ENCODE measurements around the gene CFAP92. TPM values are rescaled to one million over a fixed set of nuclear protein-coding genes. Genes with fewer than 3 reads are reported as not detected.
A peak's percentile ranks its signal among the peaks of the same experiment; 100 is the strongest.
"Not testable (repeated sequence)": the region's sequence is repeated elsewhere in the genome, so short reads cannot be mapped to it uniquely, and the experiment has no call there.

The CFAP92 gene
- total RNA-seq, 1 experiment from 2014 or later, result 0.92 TPM

DNA sequence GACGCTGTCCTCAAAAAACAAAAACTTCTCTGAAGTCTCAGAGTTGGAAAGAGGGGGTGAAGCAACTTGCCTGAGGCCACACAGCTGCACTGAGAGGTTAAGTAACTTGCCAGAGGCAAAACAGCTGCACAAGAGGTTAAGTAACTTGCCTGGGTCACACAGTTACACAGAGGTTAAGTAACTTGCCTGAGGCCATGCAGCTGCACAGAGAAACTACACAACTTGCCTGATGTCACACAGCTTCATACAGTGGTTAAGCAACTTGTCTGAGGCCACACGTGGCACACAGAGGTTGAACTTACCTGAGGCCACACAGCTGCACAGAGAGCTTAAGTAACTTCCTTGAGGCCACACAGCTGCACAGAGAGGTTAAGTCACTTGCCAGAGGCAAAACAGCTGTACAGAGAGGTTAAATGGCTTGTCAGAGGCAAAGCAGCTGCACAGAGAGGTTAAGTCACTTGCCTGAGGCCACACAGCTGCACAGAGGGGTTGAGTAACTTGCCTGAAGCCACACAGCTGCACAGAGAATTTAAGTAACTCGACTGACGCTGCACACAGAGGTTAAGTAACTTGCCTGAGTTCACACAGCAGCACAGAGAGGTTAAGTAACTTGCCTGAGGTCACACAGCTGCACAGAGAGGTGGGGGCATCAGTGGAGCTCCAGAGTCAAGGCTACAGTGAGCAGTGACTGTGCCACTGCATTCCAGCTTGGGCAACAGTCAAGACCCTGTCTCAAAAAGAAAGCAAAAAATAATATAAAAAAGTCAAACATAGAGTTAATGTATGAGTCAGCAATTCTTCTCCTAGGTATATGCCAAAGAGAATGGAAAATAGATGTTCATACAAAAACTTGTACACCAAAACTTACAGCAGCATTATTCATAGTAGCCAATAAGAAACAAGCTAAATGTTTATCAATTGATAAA is 126.4 kb downstream of the CFAP92 start:
- Histone ChIP-seq H2BK12ac (ENCODE audit: insufficient read length, low read depth, low read length) (no peak overlapping the region), H4K20me1 (ENCODE audit: control insufficient read depth, insufficient read depth, insufficient read length) (no peaks in the 10 kb centered on the region), H3K18ac (ENCODE audit: insufficient read length, low read depth, low read length) (no peak overlapping the region), H3K9me3 (ENCODE audit: control insufficient read depth, low read depth, low read length) (no peaks in the 10 kb centered on the region), H3K56ac (ENCODE audit: insufficient read length, low read depth, low read length) (no peak overlapping the region), H2AK5ac (ENCODE audit: insufficient read length, low read length) (no peak overlapping the region), H2AFZ (ENCODE audit: low read length) (no peak overlapping the region), H3K9ac (ENCODE audit: extremely low read depth, insufficient read length, low read length) (no peak overlapping the region), H2BK120ac (ENCODE audit: low read depth, low read length, poor library complexity, severe bottlenecking) (no peak overlapping the region), H2BK5ac (ENCODE audit: insufficient read length, low read length) (no peak overlapping the region), H4K91ac (ENCODE audit: insufficient read length, low read depth, low read length) (no peak overlapping the region), H3K4ac (ENCODE audit: low read depth, low read length) (no peak overlapping the region), H3T11ph (ENCODE audit: low read length) (no peak overlapping the region), H2BK20ac (ENCODE audit: low read depth, low read length, poor library complexity, severe bottlenecking) (no peak overlapping the region), H3K23ac (ENCODE audit: insufficient read length, low read depth, low read length) (no peak overlapping the region), H3K79me1 (ENCODE audit: insufficient read depth, low read depth, low read length, poor library complexity, severe bottlenecking) (no peaks in the 10 kb centered on the region), H3K27ac (ENCODE audit: insufficient read length, low read depth, low read length) (no peak overlapping the region), H3K4me2 (ENCODE audit: insufficient read depth, insufficient read length, low read length) (no peak overlapping the region), H3K4me1 (ENCODE audit: insufficient read depth, low read length) (no peaks in the 10 kb centered on the region), H3K14ac (ENCODE audit: insufficient read depth, low read length) (no peak overlapping the region), H4K5ac (ENCODE audit: insufficient read length, low read depth, low read length) (no peak overlapping the region), H3K23me2 (ENCODE audit: insufficient read length, low read depth, low read length, poor library complexity, severe bottlenecking) (no peaks in the 10 kb centered on the region), H2BK15ac (ENCODE audit: low read depth, low read length) (no peak overlapping the region), H3K79me2 (ENCODE audit: insufficient read depth, low read length) (no peaks in the 10 kb centered on the region), H4K8ac (replicated peaks; ENCODE audit: insufficient read length, low read depth, low read length) (no peak overlapping the region), H3K27me3 (ENCODE audit: insufficient read depth, low read length) (no peaks in the 10 kb centered on the region)
- Mint-ChIP-seq H3K27me3 (ENCODE audit: low read depth) (no peaks in the 10 kb centered on the region; the same call in 1 of the 2 replicates), H3K9me3 (no peaks in the 10 kb centered on the region), H3K4me1 (peaks cover 10 to 19% of the 10 kb centered on the region in 2 experiments), H3K4me3 (no peak overlapping the region), H3K36me3 (ENCODE audit: insufficient read depth in 1 of 3, low read depth in 3 of 3) (no peaks in the 10 kb centered on the region; a peak in 1 of 7 replicates), H3K27ac (no peak overlapping the region; a peak in 1 of 7 replicates)
- TF ChIP-seq, protein P1, sequence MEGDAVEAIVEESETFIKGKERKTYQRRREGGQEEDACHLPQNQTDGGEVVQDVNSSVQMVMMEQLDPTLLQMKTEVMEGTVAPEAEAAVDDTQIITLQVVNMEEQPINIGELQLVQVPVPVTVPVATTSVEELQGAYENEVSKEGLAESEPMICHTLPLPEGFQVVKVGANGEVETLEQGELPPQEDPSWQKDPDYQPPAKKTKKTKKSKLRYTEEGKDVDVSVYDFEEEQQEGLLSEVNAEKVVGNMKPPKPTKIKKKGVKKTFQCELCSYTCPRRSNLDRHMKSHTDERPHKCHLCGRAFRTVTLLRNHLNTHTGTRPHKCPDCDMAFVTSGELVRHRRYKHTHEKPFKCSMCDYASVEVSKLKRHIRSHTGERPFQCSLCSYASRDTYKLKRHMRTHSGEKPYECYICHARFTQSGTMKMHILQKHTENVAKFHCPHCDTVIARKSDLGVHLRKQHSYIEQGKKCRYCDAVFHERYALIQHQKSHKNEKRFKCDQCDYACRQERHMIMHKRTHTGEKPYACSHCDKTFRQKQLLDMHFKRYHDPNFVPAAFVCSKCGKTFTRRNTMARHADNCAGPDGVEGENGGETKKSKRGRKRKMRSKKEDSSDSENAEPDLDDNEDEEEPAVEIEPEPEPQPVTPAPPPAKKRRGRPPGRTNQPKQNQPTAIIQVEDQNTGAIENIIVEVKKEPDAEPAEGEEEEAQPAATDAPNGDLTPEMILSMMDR (conservative IDR thresholded peaks at IDR 0.05), result no peak
- WGBS (ENCODE audit: extremely low coverage, insufficient read length, low lambda C conversion rate), result no CpG with 5 or more reads among the region's 4 CpGs
- no peak for DNase-seq

DNA sequence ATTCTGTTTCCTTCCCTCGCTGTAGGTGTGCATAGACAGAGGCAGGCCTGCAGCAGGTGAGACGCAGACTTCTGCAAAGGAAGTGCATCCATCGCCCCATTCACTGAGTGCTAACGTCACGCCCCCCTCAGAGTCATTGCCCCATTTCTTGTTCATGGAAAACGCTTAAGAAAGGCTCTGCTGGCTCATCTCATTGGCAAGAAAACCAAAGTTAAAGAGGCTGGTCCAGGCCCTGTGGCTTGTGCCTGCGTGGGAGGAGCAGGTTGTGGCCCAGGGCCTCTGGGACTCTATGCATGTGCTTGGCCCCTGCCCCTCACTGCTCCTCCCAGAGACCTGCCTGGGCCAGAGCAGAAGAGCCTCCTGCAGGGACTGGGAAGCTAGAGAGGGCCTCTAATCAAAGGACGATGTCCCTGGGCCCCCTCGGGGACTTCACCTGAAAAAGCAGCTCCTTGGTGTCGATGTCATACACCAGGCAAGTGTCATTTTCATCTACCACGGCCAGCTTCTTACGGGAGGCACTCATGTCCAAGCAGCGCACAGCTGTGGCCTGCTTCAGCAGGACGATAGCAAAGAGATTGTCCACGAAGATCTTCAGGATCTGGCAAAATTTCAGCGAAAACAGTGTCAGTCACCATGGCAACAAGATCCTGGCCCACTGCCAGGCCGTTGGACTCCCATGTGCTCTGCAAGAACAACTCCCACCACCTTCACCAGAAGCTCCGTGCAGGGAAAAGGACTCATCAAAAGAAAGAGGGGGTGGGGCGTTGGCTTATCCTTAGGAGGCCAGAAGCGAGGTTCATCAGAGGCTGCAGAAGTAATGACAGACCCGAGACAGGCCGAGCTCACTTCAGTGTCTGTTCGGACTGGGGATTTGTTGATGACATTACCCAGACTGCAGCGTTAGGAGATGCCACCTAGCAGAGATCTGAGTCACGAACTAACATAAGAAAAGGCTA is 128.7 kb downstream of the CFAP92 start:
- H3K9ac ChIP-seq (ENCODE audit: extremely low read depth, insufficient read length, low read length); H2BK15ac ChIP-seq (ENCODE audit: low read depth, low read length); H3K18ac ChIP-seq (ENCODE audit: insufficient read length, low read depth, low read length); H2AFZ ChIP-seq (ENCODE audit: low read length); H4K8ac ChIP-seq (replicated peaks; ENCODE audit: insufficient read length, low read depth, low read length); H2BK12ac ChIP-seq (ENCODE audit: insufficient read length, low read depth, low read length); H2BK5ac ChIP-seq (ENCODE audit: insufficient read length, low read length); H3K4me1 ChIP-seq (ENCODE audit: insufficient read depth, low read length); H2AK5ac ChIP-seq (ENCODE audit: insufficient read length, low read length); H4K5ac ChIP-seq (ENCODE audit: insufficient read length, low read depth, low read length); H3K56ac ChIP-seq (ENCODE audit: insufficient read length, low read depth, low read length); H3K4me2 ChIP-seq (ENCODE audit: insufficient read depth, insufficient read length, low read length); H3K4ac ChIP-seq (ENCODE audit: low read depth, low read length); H3K23me2 ChIP-seq (ENCODE audit: insufficient read length, low read depth, low read length, poor library complexity, severe bottlenecking); H2BK20ac ChIP-seq (ENCODE audit: low read depth, low read length, poor library complexity, severe bottlenecking); H3K27me3 Mint-ChIP-seq (ENCODE audit: low read depth); DNase-seq; H4K20me1 ChIP-seq (ENCODE audit: control insufficient read depth, insufficient read depth, insufficient read length); H3K23ac ChIP-seq (ENCODE audit: insufficient read length, low read depth, low read length); H3K79me2 ChIP-seq (ENCODE audit: insufficient read depth, low read length); H3K9me3 ChIP-seq (ENCODE audit: control insufficient read depth, low read depth, low read length); H3K27me3 ChIP-seq (ENCODE audit: insufficient read depth, low read length); H3K27ac ChIP-seq (ENCODE audit: insufficient read length, low read depth, low read length); H4K91ac ChIP-seq (ENCODE audit: insufficient read length, low read depth, low read length); H3K14ac ChIP-seq (ENCODE audit: insufficient read depth, low read length); H2BK120ac ChIP-seq (ENCODE audit: low read depth, low read length, poor library complexity, severe bottlenecking); H3K79me1 ChIP-seq (ENCODE audit: insufficient read depth, low read depth, low read length, poor library complexity, severe bottlenecking); H3T11ph ChIP-seq (ENCODE audit: low read length); H3K4me3 Mint-ChIP-seq: not testable (repeated sequence)
- H3K27ac Mint-ChIP-seq, result peak overlapping the region in 2 of 3 experiments; percentile 22 to 27; a peak in 3 of 7 replicates
- peaks cover 10 to 19% of the 10 kb centered on the region in 2 experiments for H3K4me1 Mint-ChIP-seq
- WGBS (ENCODE audit: extremely low coverage, insufficient read length, low lambda C conversion rate), result no CpG with 5 or more reads among the region's 25 CpGs
- H3K36me3 Mint-ChIP-seq (ENCODE audit: insufficient read depth in 1 of 3, low read depth in 3 of 3), result peaks cover 12 to 15% (median 12%) of the 10 kb centered on the region in 3 experiments; a peak in 6 of 7 replicates
- H3K9me3 Mint-ChIP-seq, result peaks cover 12 to 14% of the 10 kb centered on the region in 2 experiments
